NCI-H2171 treated with DMSO at 0.1 percent for 48 hours (cell line): Measurements from ENCODE around the gene CRYBG3.

Source experiments
- DNase-seq: peaks from one replicate; lab custom pipeline; 2025; lab: John Stamatoyannopoulos, UW

Gene CRYBG3

DNA sequence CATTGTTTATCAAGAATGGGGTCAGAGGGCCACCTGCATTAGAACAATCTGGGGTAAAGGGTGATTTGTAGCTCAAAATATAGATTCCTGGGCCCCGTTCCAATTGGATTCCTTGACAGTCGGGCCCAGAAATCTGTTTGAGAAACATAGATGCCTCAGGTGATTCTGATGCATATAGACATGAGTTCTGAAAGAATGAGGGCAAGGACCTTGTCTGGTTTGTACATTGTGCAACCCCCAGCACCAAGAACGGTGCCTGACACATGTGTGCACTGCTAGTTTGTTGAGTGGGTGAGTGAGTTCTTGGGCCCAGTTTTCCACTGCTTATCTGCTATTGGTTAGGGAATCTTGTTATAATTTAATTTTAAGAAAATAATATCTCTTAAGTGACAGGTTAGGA lies 16.6 kb downstream of the CRYBG3 start:
- DNase-seq, result peak; percentile 42

DNA sequence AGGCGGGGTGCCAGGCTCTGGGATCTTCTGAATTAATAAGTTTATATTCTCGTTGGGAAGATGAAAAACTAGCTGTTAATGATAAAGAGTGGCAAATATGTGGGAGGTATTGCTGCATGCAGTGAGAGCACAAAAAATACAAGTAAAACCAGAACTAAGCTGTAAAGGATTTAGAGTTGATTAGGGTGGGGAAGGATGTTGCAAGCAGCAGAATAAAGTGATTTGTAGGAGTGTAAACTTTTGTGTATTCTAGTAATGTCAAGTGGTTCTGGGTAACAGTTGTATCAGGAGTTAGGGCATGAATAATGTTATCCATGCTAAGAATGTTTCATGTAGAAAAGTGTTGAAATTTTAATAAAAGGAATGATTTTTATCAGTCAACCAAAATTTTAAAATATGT lies 18.1 kb downstream of the CRYBG3 start:
- no peak for DNase-seq

DNA sequence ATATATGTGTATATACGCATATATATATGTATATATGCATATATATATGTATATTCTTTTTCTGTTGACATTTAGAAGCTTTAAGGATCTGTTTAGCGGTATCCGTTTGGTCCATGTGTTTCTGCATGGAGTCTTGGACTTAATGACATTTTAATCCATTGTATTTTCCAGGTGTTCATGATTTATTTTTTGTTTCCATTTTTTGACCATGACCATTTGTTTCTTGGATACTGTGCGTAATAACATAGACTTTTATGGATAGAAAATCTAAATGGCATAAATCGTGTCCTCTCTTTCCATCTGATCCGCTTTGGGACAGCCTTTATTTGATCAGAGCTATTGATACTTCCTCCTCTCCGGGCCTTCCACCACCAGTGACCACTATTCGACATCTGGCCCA lies 19.5 kb downstream of the CRYBG3 start:
- DNase-seq, result no peak

DNA sequence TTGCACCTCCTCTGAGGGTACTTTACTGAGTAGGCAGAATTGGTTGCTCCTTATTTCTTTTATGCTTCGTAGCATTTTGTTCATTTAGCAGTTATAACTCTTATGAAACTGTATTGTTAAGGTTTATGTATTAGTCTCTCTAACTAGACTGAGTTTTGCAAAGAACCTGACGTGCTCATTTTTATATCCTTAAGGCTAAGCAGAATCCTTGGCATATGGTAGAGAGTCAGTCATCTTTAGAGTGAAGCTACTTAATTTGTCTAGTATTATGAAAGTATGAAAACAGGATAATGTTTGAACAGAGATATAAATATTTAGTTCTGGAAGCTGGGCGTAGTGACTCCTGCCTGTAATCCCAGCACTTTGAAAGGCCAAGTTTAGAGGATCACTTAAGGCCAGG lies 20.1 kb downstream of the CRYBG3 start:
- no peak for DNase-seq

DNA sequence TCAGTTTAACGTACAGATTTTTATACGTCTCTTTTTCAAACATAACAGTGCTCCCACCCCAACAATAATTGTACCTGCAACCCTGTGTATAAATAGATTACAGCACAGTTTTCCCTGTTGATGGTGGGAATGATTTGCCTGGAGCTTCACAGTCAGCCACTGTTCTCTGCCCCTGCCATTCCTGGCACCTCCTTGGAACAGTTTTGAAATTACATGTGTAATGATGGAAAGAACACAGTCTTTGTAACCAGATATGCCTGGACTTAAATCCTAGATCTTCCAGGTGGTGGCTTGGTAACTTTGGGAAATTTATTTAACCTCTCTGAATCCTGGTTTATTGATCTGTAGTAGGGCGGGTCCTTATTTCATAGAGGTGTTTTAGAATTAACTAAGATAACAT lies 27.0 kb downstream of the CRYBG3 start:
- no peak for DNase-seq

DNA sequence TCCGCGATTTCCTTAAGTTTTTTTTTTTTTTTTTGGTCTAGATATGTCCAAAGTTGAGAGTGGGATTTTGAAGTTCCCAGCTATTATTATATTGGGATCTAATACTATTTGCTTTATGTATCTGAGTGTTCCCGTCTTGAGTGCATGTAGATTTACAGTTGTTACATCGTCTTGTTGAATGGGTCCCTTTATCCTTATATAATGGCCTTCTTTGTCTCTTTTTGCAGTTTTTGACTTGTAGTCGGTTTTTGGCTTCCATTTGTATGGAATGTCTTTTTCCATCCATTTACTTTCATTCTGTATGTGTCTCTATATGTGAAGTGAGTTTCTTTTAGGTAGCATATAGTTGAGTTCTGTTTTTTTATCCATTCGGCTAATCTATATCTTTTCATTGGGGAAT lies 35.6 kb downstream of the CRYBG3 start:
- no peak for DNase-seq

DNA sequence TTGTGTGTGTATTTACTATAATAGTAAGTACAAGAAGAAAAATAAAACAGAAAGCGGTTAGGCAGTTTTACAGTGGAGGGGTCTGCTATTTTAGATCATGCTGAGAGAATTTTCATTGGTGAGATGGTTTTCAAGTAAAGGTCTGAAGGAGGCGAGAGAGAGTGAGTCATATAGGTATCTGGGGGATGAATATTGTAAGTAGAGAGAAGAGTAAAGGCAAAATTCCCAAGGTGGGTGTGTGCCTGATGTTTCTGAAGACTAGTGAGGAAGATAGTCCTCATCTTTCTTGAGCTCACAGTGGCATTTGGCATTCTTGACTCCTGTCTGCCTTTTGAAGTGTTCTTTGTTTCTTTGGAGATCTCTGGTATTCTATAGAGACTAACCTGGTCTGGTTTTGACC lies 38.6 kb downstream of the CRYBG3 start:
- no peak for DNase-seq

DNA sequence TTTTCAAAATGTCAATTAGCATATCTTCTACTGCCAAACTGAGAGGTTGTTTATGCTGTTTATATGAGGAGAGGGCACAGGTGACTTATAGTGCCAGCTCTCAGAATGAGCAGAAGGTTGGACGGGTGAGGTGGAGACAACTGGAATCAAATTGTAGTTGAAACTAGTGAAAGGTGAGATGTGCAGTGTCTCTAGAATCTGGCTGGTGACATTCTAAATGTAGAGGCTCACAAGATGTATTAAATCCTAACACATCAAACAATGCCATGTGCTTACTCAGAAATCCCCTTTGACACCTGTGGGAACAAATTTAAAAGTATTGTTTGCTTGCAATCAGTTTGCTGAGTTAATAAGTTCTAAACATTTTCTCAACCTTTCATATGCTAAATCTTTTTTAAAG lies 40.8 kb downstream of the CRYBG3 start:
- DNase-seq, result no peak

DNA sequence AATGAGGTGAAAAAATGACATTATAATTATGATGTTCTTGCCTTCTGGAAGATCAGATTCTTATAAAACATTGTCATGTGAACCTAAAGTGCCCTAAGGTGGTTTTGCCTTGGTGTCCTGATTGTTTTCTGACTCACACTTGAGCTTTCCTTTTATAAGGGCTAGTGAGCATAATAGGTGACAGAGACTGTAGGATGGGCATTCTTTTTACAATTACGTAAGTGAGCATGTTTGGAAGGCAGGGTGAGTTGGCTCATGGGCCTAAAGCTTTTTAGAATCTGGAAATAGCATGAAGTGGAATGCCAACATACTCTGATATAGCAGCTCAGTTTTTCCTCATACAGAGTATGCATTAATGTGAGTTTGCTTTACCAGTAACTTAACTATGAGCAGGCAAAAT lies 41.2 kb downstream of the CRYBG3 start:
- DNase-seq, result no peak

DNA sequence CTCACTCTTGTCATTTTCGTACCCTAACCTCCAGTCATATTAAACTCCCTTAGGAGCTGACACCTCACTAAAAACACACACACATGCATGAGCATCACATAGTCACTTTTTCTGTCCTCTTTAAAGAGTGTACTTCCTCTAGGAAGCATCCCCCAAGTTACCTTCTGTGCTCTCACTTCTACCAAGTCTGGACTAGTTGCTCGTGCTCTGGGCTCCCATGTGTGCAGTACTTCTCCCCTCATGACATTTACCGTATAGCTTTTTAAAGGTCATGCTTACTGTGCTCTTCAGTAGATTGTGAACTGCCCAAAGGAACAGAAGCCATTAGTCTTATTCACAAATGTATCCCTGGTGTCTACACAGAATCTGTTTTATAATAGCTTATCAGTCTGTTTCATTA lies 42.0 kb downstream of the CRYBG3 start:
- no peak for DNase-seq

DNA sequence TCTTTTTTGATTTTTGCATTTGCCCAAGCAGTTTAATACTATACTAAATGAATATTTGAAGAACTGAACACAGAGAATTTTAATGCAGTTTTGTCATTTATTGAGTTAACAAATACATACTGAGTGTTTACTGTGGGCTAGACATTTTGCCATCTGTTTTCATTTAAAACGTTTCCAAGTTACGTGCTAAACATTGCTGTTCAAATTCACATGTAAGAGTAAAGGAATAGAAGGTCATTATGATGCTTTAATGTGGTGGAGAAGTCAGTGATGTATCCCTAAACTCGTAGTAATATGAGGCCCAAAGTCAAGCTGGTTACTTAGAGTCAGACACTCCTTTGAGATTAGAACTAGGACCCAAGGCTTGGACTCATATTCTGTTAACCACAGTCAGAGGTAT lies 49.4 kb downstream of the CRYBG3 start:
- no peak for DNase-seq

DNA sequence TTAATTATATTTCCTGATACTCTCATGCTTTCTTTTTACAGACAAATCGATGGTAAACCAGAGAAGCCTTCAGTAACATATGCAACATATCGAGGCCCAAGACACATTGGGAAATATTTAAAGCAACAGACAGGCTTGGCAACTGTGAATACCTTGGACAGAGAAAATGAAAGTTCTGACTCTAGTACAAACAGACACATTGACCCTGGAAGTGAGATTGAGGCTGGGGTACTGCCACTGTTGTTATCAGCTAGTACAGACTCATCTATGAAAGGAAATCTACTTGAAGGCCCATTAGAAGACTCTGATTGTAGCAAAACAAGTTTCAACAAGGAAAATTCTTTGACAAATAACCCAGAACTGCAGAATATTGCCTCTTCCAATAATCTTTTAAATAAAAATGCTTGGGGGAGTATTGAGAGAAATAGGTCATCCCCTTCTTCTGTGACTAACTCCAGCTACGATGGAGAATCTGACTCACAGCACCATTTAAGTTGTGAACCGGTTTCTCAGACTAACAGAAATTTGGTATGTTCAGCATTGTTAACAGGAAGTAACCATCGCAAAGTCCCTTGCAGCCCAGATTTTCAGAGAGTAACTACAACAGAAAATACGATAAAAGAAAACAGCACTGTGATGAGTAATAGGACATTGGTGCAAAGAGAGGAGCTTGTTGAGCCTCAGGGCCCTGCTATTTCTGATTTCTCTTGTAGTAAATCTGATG lies 50.2 kb downstream of the CRYBG3 start:
- no peak for DNase-seq

DNA sequence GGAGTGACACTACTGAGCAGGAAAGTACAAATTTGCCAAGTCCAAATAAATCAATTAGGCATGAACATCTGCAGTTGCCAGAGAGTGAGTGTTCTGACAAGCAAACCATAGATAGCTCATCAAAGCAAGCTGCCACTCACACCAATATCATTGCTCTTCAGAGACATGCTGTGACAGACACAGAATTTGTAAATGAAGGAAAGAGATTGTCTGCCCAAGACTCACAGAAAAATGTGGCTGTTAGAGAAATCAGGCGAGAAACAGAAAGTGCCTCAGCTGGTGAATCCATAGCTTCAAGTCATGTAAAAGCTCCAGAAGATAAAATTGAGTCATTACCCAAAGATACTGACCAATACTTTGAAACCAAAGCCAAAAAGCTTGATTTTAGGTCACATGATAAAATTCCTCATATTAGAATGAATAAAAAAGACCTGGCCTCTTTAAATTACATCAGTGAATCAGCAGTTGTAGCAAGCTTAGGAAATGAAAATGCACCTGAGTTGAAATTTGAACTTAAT lies 50.8 kb downstream of the CRYBG3 start:
- no peak for DNase-seq

DNA sequence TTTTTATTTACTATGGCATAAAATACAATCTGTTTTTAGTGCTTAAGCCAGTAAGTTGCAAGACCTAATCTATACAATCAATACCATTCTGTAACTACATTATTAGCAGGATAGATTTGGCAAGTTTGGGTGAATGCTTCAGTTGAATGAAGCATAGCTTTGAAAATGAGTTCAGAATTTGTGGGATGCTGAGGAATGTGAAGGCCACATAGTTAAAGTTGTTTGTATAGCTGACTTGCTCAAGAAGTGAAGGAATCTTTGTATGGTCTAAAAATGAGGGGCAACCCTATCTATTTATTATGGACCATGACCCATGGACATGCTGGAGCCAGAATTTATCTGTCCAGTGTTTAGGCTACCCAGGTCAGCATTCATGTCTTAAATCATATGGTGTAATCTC lies 58.5 kb downstream of the CRYBG3 start:
- no peak for DNase-seq

DNA sequence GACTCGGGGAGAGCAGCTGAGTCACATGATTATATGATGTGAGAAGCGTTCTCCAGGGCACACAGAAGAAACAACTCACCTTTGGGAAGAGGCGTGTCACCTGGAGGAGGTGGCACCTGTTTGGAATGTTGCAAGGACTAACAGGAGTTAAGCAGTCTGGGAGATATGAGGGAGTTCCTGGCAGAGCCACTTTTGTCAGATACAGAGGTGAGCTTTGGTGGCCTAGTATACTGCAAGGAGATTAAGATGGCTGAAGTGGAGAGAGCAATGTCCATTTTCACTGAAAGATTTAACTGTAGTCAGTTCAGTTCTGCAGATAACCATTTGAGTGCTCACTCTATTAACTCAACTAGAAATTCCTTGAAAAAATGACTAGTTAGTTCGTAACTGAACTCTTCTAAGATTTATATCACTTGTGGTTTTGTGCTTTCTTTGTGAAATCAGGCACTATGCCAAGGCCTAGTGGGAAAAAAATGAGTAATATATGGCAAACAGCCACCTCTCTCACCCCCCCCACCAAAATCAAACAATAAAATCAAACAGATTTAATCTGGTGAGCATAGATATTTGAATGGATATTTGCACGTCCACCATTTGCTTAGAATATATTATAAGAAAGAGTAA lies 61.3 kb downstream of the CRYBG3 start:
- no peak for DNase-seq

DNA sequence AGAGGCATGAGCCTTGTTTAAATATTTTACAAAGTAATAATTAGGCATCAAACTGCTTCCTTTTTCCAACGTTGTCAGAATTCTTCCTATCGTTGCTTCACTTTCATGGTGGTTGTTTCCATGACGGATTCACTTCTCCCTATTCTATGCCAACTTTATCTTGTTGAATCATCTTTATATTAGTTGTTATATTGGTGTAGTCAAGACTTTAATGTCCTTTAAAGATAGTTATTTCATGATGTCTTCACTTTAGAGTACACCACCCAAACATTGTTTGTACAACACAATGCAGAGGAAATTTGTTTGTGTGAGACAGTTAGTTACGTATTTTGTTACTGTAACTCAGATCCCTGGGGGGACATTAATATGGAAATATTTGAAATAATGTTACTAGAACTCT lies 61.9 kb downstream of the CRYBG3 start:
- DNase-seq, result no peak

DNA sequence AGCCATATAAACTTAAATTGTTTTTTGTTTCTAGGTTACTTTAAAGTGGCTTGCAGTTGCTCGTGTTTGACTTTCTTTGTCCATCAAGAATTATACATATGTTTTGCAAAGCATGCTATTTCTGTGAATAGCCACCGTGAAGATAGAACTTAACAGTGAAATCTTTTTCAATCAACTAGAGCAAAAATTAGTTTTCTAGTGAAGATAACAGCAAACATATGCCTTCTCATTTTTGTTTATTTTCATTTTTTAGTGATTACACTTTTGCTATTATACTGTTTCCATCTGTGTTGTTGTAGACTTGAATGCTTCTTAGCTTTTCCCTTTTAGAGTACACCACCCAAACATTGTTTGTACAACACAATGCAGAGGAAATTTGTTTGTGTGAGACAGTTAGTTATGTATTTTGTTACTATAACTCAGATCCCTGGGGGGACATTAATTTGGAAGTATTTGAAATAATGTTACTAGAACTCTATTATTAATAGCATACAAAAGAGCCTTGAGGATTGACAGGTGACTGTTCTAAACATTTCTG lies 62.8 kb downstream of the CRYBG3 start:
- no peak for DNase-seq

DNA sequence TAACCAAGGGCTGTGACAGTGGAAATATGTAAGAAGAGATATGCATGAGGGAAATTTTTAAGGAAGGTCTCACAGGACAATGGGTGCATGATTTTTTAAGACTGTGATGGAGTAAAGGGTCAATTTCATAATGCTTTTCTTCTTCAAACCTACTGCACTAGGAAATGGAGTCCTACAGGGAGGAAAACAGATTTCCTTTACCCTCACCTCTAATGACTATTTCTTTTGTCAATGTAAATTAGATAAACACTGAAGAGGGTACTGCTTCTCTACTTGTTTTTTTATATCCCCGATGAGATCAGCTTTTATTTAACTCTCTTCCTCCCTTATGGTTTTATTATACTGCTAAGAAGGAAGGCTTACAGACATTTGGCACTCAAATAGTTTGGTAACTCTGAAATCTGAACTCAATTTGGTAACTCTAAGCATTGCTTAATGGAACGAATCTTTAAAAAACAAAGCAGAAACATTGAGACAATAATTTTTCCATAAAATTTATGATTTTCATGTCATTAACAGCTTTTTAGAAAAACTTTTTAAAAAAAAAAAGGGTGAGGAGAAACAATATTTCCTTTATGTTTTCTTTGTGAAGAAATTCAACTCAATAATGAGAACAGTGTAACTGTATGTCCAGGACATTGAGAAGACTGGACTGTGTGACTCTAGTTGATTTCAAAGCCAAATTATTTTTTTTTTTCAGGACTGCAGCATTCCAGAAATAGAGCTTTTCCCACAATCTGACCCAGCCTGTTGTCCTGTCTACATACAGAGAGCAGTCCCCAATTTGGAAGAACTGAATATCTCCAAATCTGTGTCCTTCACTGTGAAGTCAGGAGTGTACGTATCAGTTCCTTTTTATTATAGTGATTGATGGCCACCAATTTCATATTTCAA lies 64.4 kb downstream of the CRYBG3 start:
- DNase-seq, result no peak

DNA sequence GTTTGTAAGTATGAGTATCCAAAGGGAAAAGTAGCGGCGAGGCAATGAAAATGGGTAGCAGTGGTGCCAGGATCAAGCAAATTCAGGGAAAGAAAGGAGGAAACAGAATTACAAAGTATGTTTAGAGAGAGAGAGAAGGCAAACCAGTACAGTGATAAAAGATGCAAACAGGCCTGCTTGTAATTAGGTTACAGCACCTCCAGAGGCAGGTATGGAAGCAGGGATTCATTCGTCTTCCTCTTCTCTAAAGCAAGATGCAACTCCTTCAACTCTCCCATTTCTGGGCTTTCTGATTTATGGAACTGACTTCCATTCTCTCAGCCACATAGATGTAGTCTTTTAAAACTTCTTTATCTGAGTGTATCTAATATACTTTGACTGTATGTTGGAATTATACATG lies 68.0 kb downstream of the CRYBG3 start:
- no peak for DNase-seq

DNA sequence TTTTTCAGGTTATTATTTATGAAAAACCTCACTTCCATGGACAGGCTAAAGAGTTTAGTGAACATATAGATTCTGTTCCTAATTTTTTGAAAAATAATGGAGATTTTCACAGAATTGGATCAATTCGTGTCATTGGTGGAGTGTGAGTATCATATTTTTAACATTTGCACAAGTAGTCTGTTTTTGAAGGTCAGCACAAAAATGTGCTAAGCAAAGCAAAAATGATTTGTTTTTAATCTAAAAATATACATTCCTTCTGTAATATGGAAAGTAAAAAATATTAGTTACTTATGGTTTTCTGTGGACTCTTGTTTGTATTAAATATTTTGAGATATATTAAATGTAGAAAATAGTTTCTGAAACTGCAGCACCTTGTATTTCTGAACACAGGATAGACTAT lies 71.0 kb downstream of the CRYBG3 start:
- no peak for DNase-seq

DNA sequence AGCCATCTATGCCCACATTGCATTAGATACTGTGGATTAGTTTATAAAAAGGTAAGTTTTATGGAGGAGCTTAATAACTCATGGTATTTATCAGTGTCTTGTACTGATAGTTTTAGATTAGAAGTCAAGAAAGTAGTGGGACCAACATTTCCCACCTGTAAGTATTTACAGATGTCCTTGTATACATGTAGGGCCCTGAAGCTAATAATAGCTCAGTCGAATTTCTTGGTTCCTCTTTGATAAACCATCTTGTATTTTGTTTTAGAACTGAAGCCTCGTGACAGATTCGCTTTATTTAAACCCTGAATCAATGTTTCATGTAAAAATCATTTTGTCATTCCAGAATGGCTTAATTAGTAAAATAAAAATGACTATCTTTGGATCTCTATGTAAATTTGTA lies 73.4 kb downstream of the CRYBG3 start:
- no peak for DNase-seq

DNA sequence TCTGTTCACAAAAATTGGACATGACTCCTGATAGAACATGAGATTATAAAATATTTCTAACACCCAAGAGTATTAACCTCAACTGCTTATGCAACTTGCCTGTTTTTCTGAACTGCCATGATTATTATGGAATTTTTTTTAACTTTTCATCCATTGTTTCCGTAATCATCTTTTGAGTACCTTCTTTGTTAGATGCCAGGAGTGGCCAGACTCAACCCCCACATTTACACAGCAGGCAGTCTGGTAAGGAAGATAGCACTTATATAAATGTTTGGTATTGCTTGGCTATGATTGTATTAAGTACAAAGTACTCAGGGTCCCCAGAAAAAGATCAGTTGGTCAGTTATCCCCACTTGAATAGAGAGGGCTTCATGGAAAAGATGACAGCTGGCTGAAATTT lies 74.3 kb downstream of the CRYBG3 start:
- DNase-seq, result no peak

DNA sequence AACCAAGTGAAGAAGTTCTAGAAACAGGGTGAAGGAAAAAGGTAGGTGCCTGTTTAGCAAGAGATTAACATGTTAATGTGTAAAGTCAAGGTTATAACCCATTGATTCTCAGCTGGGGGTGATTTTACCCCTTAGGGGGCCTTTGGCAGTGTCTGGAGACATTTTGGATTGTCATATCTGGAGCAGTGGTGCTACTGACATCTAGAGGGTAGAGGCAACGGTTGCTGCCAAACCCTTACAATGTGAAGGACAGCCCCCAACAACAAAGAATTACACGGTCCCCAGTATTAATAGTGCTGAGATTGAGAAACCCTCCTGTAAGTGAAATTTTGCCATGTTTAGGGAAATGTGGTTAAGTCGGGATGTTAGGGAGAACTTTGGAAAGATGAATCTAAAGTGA lies 74.7 kb downstream of the CRYBG3 start:
- DNase-seq, result no peak
